Smooth muscle cell (in vitro differentiated cells): ENCODE data around the gene GNAL. TPM values are rescaled to one million over a fixed set of nuclear protein-coding genes. Genes with fewer than 3 reads are reported as not detected.

Experiments
- DNase-seq: peaks from one replicate; lab custom pipeline; 2025; ENCODE audit not compliant: unreplicated experiment; lab: John Stamatoyannopoulos, UW
- H2AFZ ChIP-seq: fragments of 200-600 bp; sonication (generic); 2 replicates; pipeline ENCODE4 v1.6.0; 2016; ENCODE audit warnings: antibody characterized with exemption, low read depth, mild to moderate bottlenecking
- H3F3A ChIP-seq: fragments of 200-600 bp; sonication (generic); 2 replicates; pipeline ENCODE4 v1.6.0; 2017; ENCODE audit warnings: antibody characterized with exemption, low read depth
- H3K27ac ChIP-seq: fragments of 200-600 bp; sonication (generic); 2 replicates; pipeline ENCODE4 v1.5.1; 2016; ENCODE audit warnings: low read depth, mild to moderate bottlenecking
- H3K27me3 ChIP-seq: fragments of 200-600 bp; sonication (generic); 2 replicates; pipeline ENCODE4 v1.6.1; 2016; ENCODE audit warnings: low read depth, mild to moderate bottlenecking
- H3K36me3 ChIP-seq: fragments of 200-600 bp; sonication (generic); 2 replicates; pipeline ENCODE4 v1.5.1; 2016; ENCODE audit warnings: low read depth
- H3K4me1 ChIP-seq: fragments of 200-600 bp; sonication (generic); 2 replicates; pipeline ENCODE4 v1.5.1; 2016; ENCODE audit warnings: low read depth
- H3K4me2 ChIP-seq: fragments of 200-600 bp; sonication (generic); 2 replicates; pipeline ENCODE4 v1.6.0; 2016; ENCODE audit warnings: mild to moderate bottlenecking
- H3K4me3 ChIP-seq: fragments of 200-600 bp; sonication (generic); 2 replicates; pipeline ENCODE4 v1.5.1; 2016; ENCODE audit warnings: mild to moderate bottlenecking
- H3K79me2 ChIP-seq: fragments of 200-600 bp; sonication (generic); 2 replicates; pipeline ENCODE4 v1.6.0; 2016; ENCODE audit warnings: low read depth, mild to moderate bottlenecking
- H3K9ac ChIP-seq: fragments of 200-600 bp; sonication (generic); 2 replicates; pipeline ENCODE4 v1.6.0; 2016; ENCODE audit warnings: low read depth
- H3K9me3 ChIP-seq: fragments of 200-600 bp; sonication (generic); replicated peaks from 2 replicates; pipeline ENCODE4 v1.5.1; 2016; ENCODE audit warnings: low read depth
- H4K20me1 ChIP-seq: fragments of 200-600 bp; sonication (generic); 2 replicates; pipeline ENCODE4 v1.6.0; 2016; ENCODE audit warnings: low read depth
- WGBS: methylation state at CpG from one replicate; pipeline ENCODE4 v1.1.7; 2016; ENCODE audit warnings: low lambda C conversion rate; 5-methylcytosine and 5-hydroxymethylcytosine counted together
- polyA plus RNA-seq: library from polyadenylated mRNA; unstranded; fragments of >200 nt; fragmentation: Nextera tagmentation; extraction: Ambion mirVana; gene quantifications from 2 replicates; pipeline ENCODE4 v1.2.1, GENCODE V29; 2016
- total RNA-seq: library from RNA; depleted of rRNA; stranded (reverse); fragments of >200 nt; gene quantifications from 2 replicates; pipeline ENCODE4 v1.2.3, GENCODE V29; 2014
- TF ChIP-seq, protein P1 (sequence below): fragments of 200-600 bp; sonication (generic); IDR thresholded peaks from 2 replicates; pipeline ENCODE4 v1.5.1; 2017; ENCODE audit warnings: borderline replicate concordance, mild to moderate bottlenecking, antibody characterized with exemption; ENCODE audit not compliant: insufficient read depth, poor library complexity, severe bottlenecking

The GNAL gene
- total and polyA plus RNA-seq, 2 experiments from 2014 or later: 1.6 to 5.8 TPM

DNA sequence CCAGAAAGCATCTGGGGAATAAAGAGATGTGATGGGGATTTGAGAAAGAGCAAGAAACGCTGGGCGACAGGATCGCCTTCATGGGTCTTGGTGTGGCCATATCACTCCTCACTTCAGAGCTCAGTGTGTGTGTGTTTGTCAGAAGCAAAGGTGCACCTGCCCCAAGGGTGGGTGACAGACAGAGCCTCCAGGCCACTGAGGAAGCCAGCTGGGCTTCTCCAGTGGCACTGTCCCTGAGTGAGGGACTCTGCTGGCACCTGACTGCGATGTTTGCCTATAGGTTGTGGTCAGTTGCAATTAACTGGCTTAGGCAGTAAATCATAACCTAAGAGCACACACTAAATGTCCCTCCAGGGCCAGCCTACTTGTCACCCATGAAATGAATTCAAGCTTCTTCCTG, 23.5 kb upstream of the GNAL start:
- Histone ChIP-seq H3K9me3 (no peaks in the 10 kb centered on the region), H4K20me1 (no peaks in the 10 kb centered on the region), H3K79me2 (no peaks in the 10 kb centered on the region), H3F3A (no peaks in the 10 kb centered on the region), H2AFZ (no peak overlapping the region), H3K27me3 (no peaks in the 10 kb centered on the region), H3K4me3 (no peak overlapping the region), H3K4me1 (peaks cover 6% of the 10 kb centered on the region), H3K4me2 (no peak overlapping the region), H3K27ac (no peak overlapping the region), H3K36me3 (no peaks in the 10 kb centered on the region), H3K9ac (no peak overlapping the region)
- TF ChIP-seq, protein P1, sequence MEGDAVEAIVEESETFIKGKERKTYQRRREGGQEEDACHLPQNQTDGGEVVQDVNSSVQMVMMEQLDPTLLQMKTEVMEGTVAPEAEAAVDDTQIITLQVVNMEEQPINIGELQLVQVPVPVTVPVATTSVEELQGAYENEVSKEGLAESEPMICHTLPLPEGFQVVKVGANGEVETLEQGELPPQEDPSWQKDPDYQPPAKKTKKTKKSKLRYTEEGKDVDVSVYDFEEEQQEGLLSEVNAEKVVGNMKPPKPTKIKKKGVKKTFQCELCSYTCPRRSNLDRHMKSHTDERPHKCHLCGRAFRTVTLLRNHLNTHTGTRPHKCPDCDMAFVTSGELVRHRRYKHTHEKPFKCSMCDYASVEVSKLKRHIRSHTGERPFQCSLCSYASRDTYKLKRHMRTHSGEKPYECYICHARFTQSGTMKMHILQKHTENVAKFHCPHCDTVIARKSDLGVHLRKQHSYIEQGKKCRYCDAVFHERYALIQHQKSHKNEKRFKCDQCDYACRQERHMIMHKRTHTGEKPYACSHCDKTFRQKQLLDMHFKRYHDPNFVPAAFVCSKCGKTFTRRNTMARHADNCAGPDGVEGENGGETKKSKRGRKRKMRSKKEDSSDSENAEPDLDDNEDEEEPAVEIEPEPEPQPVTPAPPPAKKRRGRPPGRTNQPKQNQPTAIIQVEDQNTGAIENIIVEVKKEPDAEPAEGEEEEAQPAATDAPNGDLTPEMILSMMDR: no peak
- WGBS: 81% methylated on average over 4 of the region's 4 CpGs
- DNase-seq: no peak

DNA sequence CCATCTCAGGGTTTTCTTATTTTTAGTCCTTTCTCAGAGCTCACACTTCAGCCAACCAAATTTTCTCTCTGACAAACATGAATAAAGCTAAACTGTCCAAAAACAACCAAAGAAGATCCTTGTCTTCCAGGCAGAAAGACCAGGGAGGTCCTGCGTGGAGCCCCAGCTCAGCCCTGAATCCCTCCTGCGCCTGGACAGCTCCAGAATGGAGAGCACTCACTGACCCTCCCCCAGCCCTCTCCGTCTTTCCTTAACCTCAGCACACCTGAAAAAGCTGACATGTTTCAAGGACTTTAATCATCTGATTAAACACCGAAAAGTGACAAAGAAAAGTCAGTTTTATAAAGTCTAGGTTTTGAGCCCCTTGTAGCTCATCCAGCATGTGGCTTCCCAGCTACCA, 22.9 kb upstream of the GNAL start:
- peaks cover 6% of the 10 kb centered on the region for H3K4me1 ChIP-seq
- no peaks in the 10 kb centered on the region for H3K27me3 ChIP-seq
- H3K4me2 ChIP-seq: no peak overlapping the region
- no peak for DNase-seq
- 71% methylated on average over 4 of the region's 4 CpGs for WGBS
- H3K79me2 ChIP-seq: no peaks in the 10 kb centered on the region
- H3K9ac ChIP-seq: no peak overlapping the region
- H3F3A ChIP-seq: no peaks in the 10 kb centered on the region
- no peaks in the 10 kb centered on the region for H4K20me1 ChIP-seq
- H3K36me3 ChIP-seq: no peaks in the 10 kb centered on the region
- TF ChIP-seq, protein P1: no peak
- H3K4me3 ChIP-seq: no peak overlapping the region
- no peak overlapping the region for H3K27ac ChIP-seq
- no peak overlapping the region for H2AFZ ChIP-seq
- H3K9me3 ChIP-seq: no peaks in the 10 kb centered on the region

DNA sequence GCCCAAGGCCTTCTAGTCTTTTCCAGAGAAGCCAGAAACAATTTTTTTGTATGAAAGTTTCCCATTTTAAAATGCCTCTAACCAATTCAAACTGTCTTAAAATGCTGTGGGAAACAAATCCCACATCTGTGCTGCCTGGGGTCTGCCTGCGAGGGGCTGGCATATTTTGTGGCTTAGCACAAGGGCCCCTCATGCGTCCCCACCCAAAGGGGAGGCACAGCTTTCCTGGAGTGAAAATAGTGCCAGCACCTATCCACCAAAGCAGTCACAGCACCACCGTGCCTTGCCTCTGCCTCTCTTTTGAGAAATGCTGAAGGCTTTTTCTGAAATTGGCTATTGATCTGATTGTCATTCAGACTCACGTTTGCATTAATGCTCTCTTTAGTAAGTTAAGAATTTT, 22.2 kb upstream of the GNAL start:
- TF ChIP-seq, protein P1: no peak
- H3K79me2 ChIP-seq: no peaks in the 10 kb centered on the region
- no peak overlapping the region for H3K4me2 ChIP-seq
- H2AFZ ChIP-seq: no peak overlapping the region
- H3F3A ChIP-seq: no peaks in the 10 kb centered on the region
- H3K4me3 ChIP-seq: no peak overlapping the region
- H3K27me3 ChIP-seq: no peaks in the 10 kb centered on the region
- H4K20me1 ChIP-seq: no peaks in the 10 kb centered on the region
- no peak for DNase-seq
- WGBS: 73% methylated on average over 4 of the region's 4 CpGs
- peaks cover 6% of the 10 kb centered on the region for H3K4me1 ChIP-seq
- H3K36me3 ChIP-seq: no peaks in the 10 kb centered on the region
- H3K9me3 ChIP-seq: no peaks in the 10 kb centered on the region
- no peak overlapping the region for H3K9ac ChIP-seq
- no peak overlapping the region for H3K27ac ChIP-seq

DNA sequence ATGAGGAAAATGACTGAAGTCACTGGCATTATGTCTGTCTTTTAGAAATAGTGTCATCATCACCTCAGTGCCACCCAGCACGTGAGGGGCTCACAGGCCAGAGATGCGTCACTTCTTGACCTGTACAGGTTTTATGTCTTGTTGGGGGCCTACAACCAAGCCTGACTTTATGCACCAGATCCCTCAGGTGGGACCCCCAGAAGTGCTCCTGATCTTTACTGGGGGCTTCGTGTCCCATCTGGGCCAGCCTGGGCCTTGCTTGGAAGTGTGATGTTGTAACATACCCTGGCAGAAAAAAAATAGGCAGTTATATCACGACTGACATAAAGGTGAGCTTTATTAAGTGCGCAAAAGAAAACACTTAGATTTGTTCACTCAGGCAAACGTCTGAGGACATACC, 21.5 kb upstream of the GNAL start:
- no peak for DNase-seq

More for the DNA sequence above, 21.5 kb upstream of the GNAL start:
- Histone ChIP-seq H3K4me3 (no peak overlapping the region), H3K27me3 (no peaks in the 10 kb centered on the region), H3K4me1 (peaks cover 6% of the 10 kb centered on the region), H2AFZ (no peak overlapping the region), H3K36me3 (no peaks in the 10 kb centered on the region), H3K27ac (no peak overlapping the region), H3K4me2 (no peak overlapping the region), H4K20me1 (no peaks in the 10 kb centered on the region), H3K9ac (no peak overlapping the region), H3F3A (no peaks in the 10 kb centered on the region), H3K9me3 (no peaks in the 10 kb centered on the region), H3K79me2 (no peaks in the 10 kb centered on the region)
- TF ChIP-seq, protein P1: no peak
- WGBS: 90% methylated on average over 6 of the region's 6 CpGs
